Measurements from ENCODE around the gene PJA2. TPM values are rescaled to one million over a fixed set of nuclear protein-coding genes. Genes with fewer than 3 reads are reported as not detected.

Gene PJA2
- total and polyA plus RNA-seq, 2 of the 8 experiments (the other 6 are each of a cell fraction or from before 2014, with no cell fraction given) = 15.3 to 47.7 TPM

- no peak overlapping the region for H3K9ac ChIP-seq (replicated peaks in 1 of 4; ENCODE audit: extremely low read depth in 1 of 4, low read depth in 3 of 4, low read length in 3 of 4)
- TF ChIP-seq CBX5 (IDR thresholded peaks at IDR 0.05; ENCODE audit: low read depth, low read length) (no peak), GABPA (IDR thresholded peaks at IDR 0.05; ENCODE audit: borderline replicate concordance, insufficient read depth, low read length) (no peak), SIN3A (conservative IDR thresholded peaks at IDR 0.05 in 1 of 2, IDR thresholded peaks at IDR 0.05 in 1 of 2; ENCODE audit: low read depth in 1 of 2, low read length in 2 of 2) (no peak), TAF1 (IDR thresholded peaks at IDR 0.05; ENCODE audit: low read depth, low read length) (no peak), SIRT6 (IDR thresholded peaks at IDR 0.05; ENCODE audit: low read length) (no peak)
- no peak overlapping the region for H3K4ac ChIP-seq (replicated peaks; ENCODE audit: insufficient read length, low read depth, low read length)
- H3K18ac ChIP-seq (ENCODE audit: extremely low read depth, low read length) = no peak overlapping the region
- no peaks in the 10 kb centered on the region for H3K9me3 ChIP-seq (ENCODE audit: insufficient read depth in 2 of 2, low read depth in 1 of 2, low read length in 1 of 2)
- no peaks in the 10 kb centered on the region for H3K23me2 ChIP-seq (ENCODE audit: low read depth, low read length)
- DNase-seq (ENCODE audit: low read depth in 1 of 2, low spot score in 2 of 2) (no peak), FAIRE-seq (no peak)
- no peak overlapping the region for H2BK120ac ChIP-seq (replicated peaks; ENCODE audit: low read depth, low read length)
- H3K56ac ChIP-seq (replicated peaks; ENCODE audit: insufficient read length, low read depth, low read length) = no peak overlapping the region
- no peak overlapping the region for H2BK15ac ChIP-seq (ENCODE audit: low read length)
- H3K79me2 ChIP-seq (ENCODE audit: control insufficient read depth in 1 of 2, insufficient read depth in 2 of 2, low read length in 2 of 2) = no peaks in the 10 kb centered on the region
- H3K27me3 ChIP-seq (replicated peaks in 1 of 4; ENCODE audit: control insufficient read depth in 3 of 4, extremely low read depth in 1 of 4, insufficient read depth in 3 of 4, low read length in 3 of 4) = no peaks in the 10 kb centered on the region
- no peak overlapping the region for H2BK5ac ChIP-seq (ENCODE audit: low read depth, low read length)
- ChIA-PET CTCF (ENCODE audit: partially characterized antibody) (no interaction called here), POLR2A (ENCODE audit: partially characterized antibody) (no interaction called here)
- H4K8ac ChIP-seq (ENCODE audit: extremely low read depth, insufficient read depth, low read length) = no peak overlapping the region
- H2BK12ac ChIP-seq (ENCODE audit: low read depth, low read length) = no peak overlapping the region
- H3K4me2 ChIP-seq (ENCODE audit: insufficient read depth in 1 of 2, low read depth in 2 of 2, low read length in 2 of 2) = no peak overlapping the region
- H4K5ac ChIP-seq (ENCODE audit: insufficient read length, low read depth, low read length) = no peak overlapping the region
- no peak overlapping the region for H3K27ac ChIP-seq (ENCODE audit: low read depth, low read length)
- peaks cover 0 to 8% (median 2%) of the 10 kb centered on the region in 4 experiments; a peak in 4 of 8 replicates for H3K36me3 ChIP-seq (ENCODE audit: control insufficient read depth in 2 of 4, insufficient read depth in 4 of 4, low read length in 3 of 4)
- no peaks in the 10 kb centered on the region for H3K79me1 ChIP-seq (ENCODE audit: low read depth, low read length)
- no peak overlapping the region for H4K91ac ChIP-seq (replicated peaks; ENCODE audit: insufficient read length, low read length)
- H2BK20ac ChIP-seq (ENCODE audit: low read length) = no peak overlapping the region
- H3K14ac ChIP-seq (ENCODE audit: insufficient read length) = no peak overlapping the region
- H2AFZ ChIP-seq (ENCODE audit: low read length) = no peak overlapping the region
- H3K23ac ChIP-seq (ENCODE audit: insufficient read length) = no peak overlapping the region
- WGBS, 2 experiments (ENCODE audit: extremely low coverage in 1 of 2, insufficient coverage in 1 of 2, insufficient read length in 1 of 2, insufficient replicate concordance in 2 of 2, low coverage in 1 of 2, low lambda C conversion rate in 2 of 2, missing lambda C conversion rate in 1 of 2) = 92% methylated on average over 2 of the region's 2 CpGs; no CpG with 5 or more reads in 1 of the 2 experiments
- H3K4me1 ChIP-seq (replicated peaks in 1 of 4; ENCODE audit: control insufficient read depth in 3 of 4, insufficient read depth in 4 of 4, low read length in 3 of 4) = no peaks in the 10 kb centered on the region
- H3K4me3 ChIP-seq (ENCODE audit: extremely low read depth in 1 of 4, insufficient read depth in 2 of 4, low read depth in 3 of 4, low read length in 4 of 4) = no peak overlapping the region
- H2AK5ac ChIP-seq (ENCODE audit: low read depth, low read length) = no peak overlapping the region
- H4K20me1 ChIP-seq (replicated peaks in 1 of 2; ENCODE audit: control insufficient read depth in 1 of 2, insufficient read depth in 2 of 2, low read length in 2 of 2) = peaks cover 0 to 3% of the 10 kb centered on the region in 2 experiments
These were observed 57.5 kb downstream of the PJA2 start for GRCh38 chr5:109351988-109352864.

Data from H1 (cell line).